ENCODE results near the gene NOL4L. TPM values are rescaled to one million over a fixed set of nuclear protein-coding genes. Genes with fewer than 3 reads are reported as not detected.

The NOL4L gene
- total RNA-seq, 1 experiment from 2014 or later, result 31.7 TPM

- no peak overlapping the region for H3K27ac Mint-ChIP-seq
- no peak for DNase-seq
These were observed 15.6 kb upstream of the NOL4L start for GRCh38 chr20:32600681-32601237.

More at GRCh38 chr20:32600681-32601237, 15.6 kb upstream of the NOL4L start:
- H2BK5ac ChIP-seq (ENCODE audit: insufficient read length, low read length), result no peak overlapping the region
- H3K27ac ChIP-seq (ENCODE audit: insufficient read length, low read depth, low read length), result no peak overlapping the region
- H2BK12ac ChIP-seq (ENCODE audit: insufficient read length, low read depth, low read length), result no peak overlapping the region
- Mint-ChIP-seq H3K4me1 (peaks cover 0 to 9% of the 10 kb centered on the region in 2 experiments; a peak in 2 of 4 replicates), H3K4me3 (no peak overlapping the region), H3K36me3 (ENCODE audit: insufficient read depth in 1 of 3, low read depth in 3 of 3) (no peaks in the 10 kb centered on the region), H3K9me3 (no peaks in the 10 kb centered on the region; a peak in 2 of 5 replicates), H3K27me3 (ENCODE audit: low read depth) (peaks cover 16% of the 10 kb centered on the region)
- no peaks in the 10 kb centered on the region for H3K4me1 ChIP-seq (ENCODE audit: insufficient read depth, low read length)
- H3T11ph ChIP-seq (ENCODE audit: low read length), result no peak overlapping the region
- H3K23me2 ChIP-seq (ENCODE audit: insufficient read length, low read depth, low read length, poor library complexity, severe bottlenecking), result no peaks in the 10 kb centered on the region
- no peak overlapping the region for H4K5ac ChIP-seq (ENCODE audit: insufficient read length, low read depth, low read length)
- no peak overlapping the region for H2BK120ac ChIP-seq (ENCODE audit: low read depth, low read length, poor library complexity, severe bottlenecking)
- H2BK20ac ChIP-seq (ENCODE audit: low read depth, low read length, poor library complexity, severe bottlenecking), result no peak overlapping the region
- no peaks in the 10 kb centered on the region for H3K79me1 ChIP-seq (ENCODE audit: insufficient read depth, low read depth, low read length, poor library complexity, severe bottlenecking)
- H3K27me3 ChIP-seq (ENCODE audit: insufficient read depth, low read length), result no peaks in the 10 kb centered on the region
- H2AFZ ChIP-seq (ENCODE audit: low read length), result no peak overlapping the region
- no peak overlapping the region for H2BK15ac ChIP-seq (ENCODE audit: low read depth, low read length)
- H3K56ac ChIP-seq (ENCODE audit: insufficient read length, low read depth, low read length), result no peak overlapping the region
- WGBS (ENCODE audit: extremely low coverage, insufficient read length, low lambda C conversion rate), result no CpG with 5 or more reads among the region's 7 CpGs
- H3K14ac ChIP-seq (ENCODE audit: insufficient read depth, low read length), result no peak overlapping the region
- no peaks in the 10 kb centered on the region for H3K9me3 ChIP-seq (ENCODE audit: control insufficient read depth, low read depth, low read length)
- no peak overlapping the region for H4K8ac ChIP-seq (replicated peaks; ENCODE audit: insufficient read length, low read depth, low read length)
- H3K23ac ChIP-seq (ENCODE audit: insufficient read length, low read depth, low read length), result no peak overlapping the region
- H3K79me2 ChIP-seq (ENCODE audit: insufficient read depth, low read length), result no peaks in the 10 kb centered on the region
- H3K4me2 ChIP-seq (ENCODE audit: insufficient read depth, insufficient read length, low read length), result no peak overlapping the region
- H3K4ac ChIP-seq (ENCODE audit: low read depth, low read length), result no peak overlapping the region
- H3K18ac ChIP-seq (ENCODE audit: insufficient read length, low read depth, low read length), result no peak overlapping the region
- H2AK5ac ChIP-seq (ENCODE audit: insufficient read length, low read length), result no peak overlapping the region
- TF ChIP-seq CTCF (conservative IDR thresholded peaks at IDR 0.05), result no peak
- H3K9ac ChIP-seq (ENCODE audit: extremely low read depth, insufficient read length, low read length), result no peak overlapping the region
- H4K20me1 ChIP-seq (ENCODE audit: control insufficient read depth, insufficient read depth, insufficient read length), result no peaks in the 10 kb centered on the region
- H4K91ac ChIP-seq (ENCODE audit: insufficient read length, low read depth, low read length), result no peak overlapping the region
